ENCODE data around the gene TLCD3A.
"Not testable (repeated sequence)": the region's sequence is repeated elsewhere in the genome, so short reads cannot be mapped to it uniquely, and the experiment has no call there.

TLCD3A gene

GRCh38 chr17:708132-708531 is 24.3 kb upstream of the TLCD3A start:
- no peak for DNase-seq (ENCODE audit: low read depth)

- no peak for DNase-seq (ENCODE audit: low read depth)
Measured at GRCh38 chr17:718075-718474, 14.3 kb upstream of the TLCD3A start.

- no peak for DNase-seq (ENCODE audit: low read depth)
Measured at GRCh38 chr17:720706-721539, 11.5 kb upstream of the TLCD3A start.

- no peak for DNase-seq (ENCODE audit: low read depth)
Measured at GRCh38 chr17:721540-721937, 10.9 kb upstream of the TLCD3A start.

GRCh38 chr17:725084-725483 is 7.3 kb upstream of the TLCD3A start:
- no peak for DNase-seq (ENCODE audit: low read depth)

- no peak for DNase-seq (ENCODE audit: low read depth)
Measured at GRCh38 chr17:725746-726145, 6.7 kb upstream of the TLCD3A start.

GRCh38 chr17:726271-726919 is 6.0 kb upstream of the TLCD3A start:
- DNase-seq (ENCODE audit: low read depth) = no peak

GRCh38 chr17:728911-729310 is 3.5 kb upstream of the TLCD3A start:
- no peak for DNase-seq (ENCODE audit: low read depth)

- no peak for DNase-seq (ENCODE audit: low read depth)
Measured at GRCh38 chr17:731644-732066, 741 bp upstream of the TLCD3A start.

- DNase-seq (ENCODE audit: low read depth) = peak; percentile 20
Measured at GRCh38 chr17:732902-733720, 715 bp downstream of the TLCD3A start.

- DNase-seq (ENCODE audit: low read depth) = no peak
Measured at GRCh38 chr17:733743-734142, 1.3 kb downstream of the TLCD3A start.

GRCh38 chr17:737561-738113 is 5.2 kb downstream of the TLCD3A start:
- DNase-seq (ENCODE audit: low read depth) = no peak

- DNase-seq (ENCODE audit: low read depth) = no peak
Measured at GRCh38 chr17:740240-741017, 8.0 kb downstream of the TLCD3A start.

GRCh38 chr17:742147-742793 is 9.9 kb downstream of the TLCD3A start:
- no peak for DNase-seq (ENCODE audit: low read depth)

- DNase-seq (ENCODE audit: low read depth) = no peak
Measured at GRCh38 chr17:743139-743538, 10.7 kb downstream of the TLCD3A start.

GRCh38 chr17:744937-745336 is 12.5 kb downstream of the TLCD3A start:
- DNase-seq (ENCODE audit: low read depth) = no peak

GRCh38 chr17:745406-745805 is 13.0 kb downstream of the TLCD3A start:
- DNase-seq (ENCODE audit: low read depth) = no peak

- no peak for DNase-seq (ENCODE audit: low read depth)
Measured at GRCh38 chr17:746181-746580, 13.8 kb downstream of the TLCD3A start.

- DNase-seq (ENCODE audit: low read depth) = no peak
Measured at GRCh38 chr17:746783-747629, 14.6 kb downstream of the TLCD3A start.

- DNase-seq (ENCODE audit: low read depth) = not testable (repeated sequence)
Measured at GRCh38 chr17:748604-749003, 16.2 kb downstream of the TLCD3A start.

Data from fibroblast of gingiva (primary cell).